Natural killer cell (primary cell): Measurements from ENCODE around the gene TSPAN13. TPM values are rescaled to one million over a fixed set of nuclear protein-coding genes. Genes with fewer than 3 reads are reported as not detected.

Experiments used
- ATAC-seq, 3 donors: fragments of 150-1000 bp in 2 of 3; fragments of 200-7000 bp in 1 of 3; cut with Tn5 transposase; 1 replicate in 1 of 3; 2 replicates in 2 of 3; pipeline ENCODE4 v1.10.0; 2021; ENCODE audit warnings: mild to moderate bottlenecking in 2 of 3, moderate library complexity in 2 of 3
- DNase-seq, 2 donors: peaks; one replicate each; pipeline versions ENCODE4 v3.0.0 to v3.0.0-alpha.2; 2013 to 2021; ENCODE audit warnings: mixed read lengths in 1 of 2
- H3K27ac ChIP-seq: one replicate; pipeline ENCODE4 v1.5.1; 2013; ENCODE audit warnings: mild to moderate bottlenecking, low read length
- H3K27me3 ChIP-seq: one replicate; pipeline ENCODE4 v1.6.1; 2013; ENCODE audit warnings: low read length; ENCODE audit not compliant: control insufficient read depth, insufficient read depth
- H3K36me3 ChIP-seq: one replicate; pipeline ENCODE4 v1.6.1; 2013; ENCODE audit warnings: low read length; ENCODE audit not compliant: control insufficient read depth, insufficient read depth
- H3K4me1 ChIP-seq: one replicate; pipeline ENCODE4 v1.6.1; 2013; ENCODE audit warnings: low read length; ENCODE audit not compliant: control insufficient read depth, insufficient read depth
- H3K4me3 ChIP-seq: one replicate; pipeline ENCODE4 v1.5.1; 2013; ENCODE audit warnings: low read length
- H3K9me3 ChIP-seq: one replicate; pipeline ENCODE4 v1.6.1; 2013; ENCODE audit warnings: low read length; ENCODE audit not compliant: control insufficient read depth, insufficient read depth
- H3K27ac Mint-ChIP-seq, 2 donors: one replicate each; pipeline ENCODE4 v1.8.0; 2022; ENCODE audit warnings: mild to moderate bottlenecking in 2 of 2, mixed read lengths in 2 of 2, moderate library complexity in 1 of 2
- H3K27me3 Mint-ChIP-seq, 2 donors: one replicate each; pipeline ENCODE4 v1.8.0; 2022; ENCODE audit warnings: low read depth in 2 of 2, mixed read lengths in 2 of 2
- H3K36me3 Mint-ChIP-seq: one replicate; pipeline ENCODE4 v1.8.0; 2022; ENCODE audit warnings: mixed read lengths
- H3K4me1 Mint-ChIP-seq, 2 donors: one replicate each; pipeline ENCODE4 v1.8.0; 2022; ENCODE audit warnings: mixed read lengths in 2 of 2
- H3K4me3 Mint-ChIP-seq: one replicate; pipeline ENCODE4 v1.8.0; 2022; ENCODE audit warnings: mild to moderate bottlenecking, moderate library complexity, mixed read lengths
- H3K9me3 Mint-ChIP-seq, 2 donors: one replicate each; pipeline ENCODE4 v1.8.0; 2022; ENCODE audit warnings: mixed read lengths in 2 of 2
- CTCF ChIP-seq: fragments of 200-600 bp; IDR thresholded peaks from one replicate; pipeline ENCODE4 v1.8.0; 2022; ENCODE audit warnings: antibody characterized with exemption
- WGBS: methylation state at CpG from one replicate; pipeline ENCODE4 v1.1.7; 2013; ENCODE audit warnings: missing lambda C conversion rate; ENCODE audit not compliant: insufficient coverage; 5-methylcytosine and 5-hydroxymethylcytosine counted together
- intact Hi-C: fragments of 100-400 bp; cut with micrococcal nuclease; formaldehyde crosslinking; loops from one replicate; pipeline ENCODE4 v1.14.2; 2022
- total RNA-seq, 4 donors: library from RNA; stranded (reverse); fragments of 120-200 nt in 1 of 4; gene quantifications; one replicate each; pipeline versions ENCODE4 v1.2.3 to v1.2.4, GENCODE V29; 2013 to 2022

TSPAN13 gene
- total RNA-seq, 3 donors from 2014 or later (not counting 1 experiment from before 2014, with no cell fraction given): 1.4 to 2.3 (median 1.8) TPM

GRCh38 chr7:16803881-16804673 lies 50.5 kb downstream of the TSPAN13 start:
- DNase-seq: no peak
- intact Hi-C loops: no loop called here
- WGBS: 91% methylated on average over 7 of the region's 7 CpGs

GRCh38 chr7:16804674-16805439 lies 51.3 kb downstream of the TSPAN13 start, which contains the start of gene AGR2:
TSS of gene AGR2 (minus strand) at chr7:16804999. CDS start at chr7:16801796, 3,203 bp downstream.
- Histone ChIP-seq H3K9me3 (no peaks in the 10 kb centered on the region), H3K27ac (no peak within 1 kb of the TSS), H3K4me3 (no peak within 1 kb of the TSS), H3K36me3 (no peaks in the 10 kb centered on the region), H3K27me3 (no peaks in the 10 kb centered on the region), H3K4me1 (no peaks in the 10 kb centered on the region)
- Mint-ChIP-seq H3K27ac (no peak within 1 kb of the TSS), H3K36me3 (no peaks in the 10 kb centered on the region), H3K27me3 (peaks cover 0 to 3% of the 10 kb centered on the region in 2 donors), H3K4me3 (no peak within 1 kb of the TSS), H3K9me3 (no peaks in the 10 kb centered on the region), H3K4me1 (no peaks in the 10 kb centered on the region)
- no peak for TF ChIP-seq CTCF
- WGBS: 89% methylated on average over 12 of the region's 13 CpGs
- intact Hi-C loops: no loop called here
- ATAC-seq: no peak
- no peak for DNase-seq

More at GRCh38 chr7:16803881-16804673, 50.5 kb downstream of the TSPAN13 start:
- no peak overlapping the region for H3K27ac Mint-ChIP-seq
- no peak for TF ChIP-seq CTCF
- H3K27me3 Mint-ChIP-seq: peaks cover 0 to 3% of the 10 kb centered on the region in 2 donors
- H3K4me1 Mint-ChIP-seq: no peaks in the 10 kb centered on the region
- no peaks in the 10 kb centered on the region for H3K27me3 ChIP-seq
- H3K9me3 Mint-ChIP-seq: no peaks in the 10 kb centered on the region
- no peaks in the 10 kb centered on the region for H3K9me3 ChIP-seq
- H3K27ac ChIP-seq: no peak overlapping the region
- no peak overlapping the region for H3K4me3 Mint-ChIP-seq
- no peaks in the 10 kb centered on the region for H3K36me3 ChIP-seq
- H3K4me3 ChIP-seq: no peak overlapping the region
- no peak for ATAC-seq
- H3K4me1 ChIP-seq: no peaks in the 10 kb centered on the region
- H3K36me3 Mint-ChIP-seq: no peaks in the 10 kb centered on the region

GRCh38 chr7:16805441-16805840 lies 51.9 kb downstream of the TSPAN13 start:
- no peak for DNase-seq
- Histone ChIP-seq H3K27ac (no peak overlapping the region), H3K27me3 (no peaks in the 10 kb centered on the region), H3K9me3 (no peaks in the 10 kb centered on the region), H3K4me3 (no peak overlapping the region), H3K36me3 (no peaks in the 10 kb centered on the region), H3K4me1 (no peaks in the 10 kb centered on the region)
- TF ChIP-seq CTCF: no peak
- Mint-ChIP-seq H3K36me3 (no peaks in the 10 kb centered on the region), H3K27me3 (peaks cover 0 to 3% of the 10 kb centered on the region in 2 donors), H3K27ac (no peak overlapping the region), H3K9me3 (no peaks in the 10 kb centered on the region), H3K4me1 (no peaks in the 10 kb centered on the region), H3K4me3 (no peak overlapping the region)
- intact Hi-C loops: no loop called here
- 87% methylated on average over 2 of the region's 3 CpGs for WGBS
- ATAC-seq: no peak
